H1 (cell line): ENCODE measurements around the gene RPUSD4. TPM values are rescaled to one million over a fixed set of nuclear protein-coding genes. Genes with fewer than 3 reads are reported as not detected.

Experiments
- CBX5 ChIP-seq: fragments of 300-800, 300-1000 bp; sonication (generic); IDR thresholded peaks from 2 replicates; pipeline ENCODE4 v1.7.1; 2016; ENCODE audit warnings: antibody characterized with exemption, low read length, low read depth
- JUND ChIP-seq: IDR thresholded peaks from 2 replicates; pipeline ENCODE4 v1.6.1; 2011; ENCODE audit warnings: mild to moderate bottlenecking, improper control_type of control experiment, low read length
- MAX ChIP-seq: IDR thresholded peaks from 2 replicates; pipeline ENCODE4 v1.6.1; 2012; ENCODE audit warnings: inconsistent platforms
- NRF1 ChIP-seq: IDR thresholded peaks from 2 replicates; pipeline ENCODE4 v1.6.1; 2011; ENCODE audit warnings: mild to moderate bottlenecking, low read depth, low read length, improper control_type of control experiment
- RXRA ChIP-seq: IDR thresholded peaks from 2 replicates; pipeline ENCODE4 v1.6.1; 2011; ENCODE audit warnings: low read depth, mild to moderate bottlenecking, low read length, moderate library complexity; ENCODE audit not compliant: insufficient read depth
- polyA plus RNA-seq, 7 experiments: library from polyadenylated mRNA; depleted of rRNA in 3 of 7; stranded (reverse) in 5 of 7; unstranded in 2 of 7; fragments of >200 nt in 5 of 7; fragments of 200-250 nt in 2 of 7; gene quantifications; 1 replicate in 5 of 7; 2 replicates in 1 of 7; 4 replicates in 1 of 7; pipeline versions ENCODE4 v1.2.1 to v1.2.3, GENCODE V29; 2011 to 2013; ENCODE audit warnings: missing spikeins in 2 of 7, mixed read lengths in 2 of 7
- total RNA-seq: library from RNA; stranded (reverse); fragmentation: NEBNext Ultra II Directional; extraction: Animal tissue kit (Norgen Biotek cat#: 25700); gene quantifications from 2 replicates; pipeline ENCODE4 v1.2.1, GENCODE V29; 2021

Gene RPUSD4
- total and polyA plus RNA-seq, 2 of the 8 experiments (the other 6 are each of a cell fraction or from before 2014, with no cell fraction given), result 36.1 to 50.7 TPM

- TF ChIP-seq CBX5, result no peak
- TF ChIP-seq RXRA, result no peak
- TF ChIP-seq JUND, result no peak
- TF ChIP-seq MAX, result no peak
- no peak for TF ChIP-seq NRF1
- TF ChIP-seq, all 59 proteins: peak for 0
Observed at GRCh38 chr11:126190792-126191191, 20.7 kb downstream of the RPUSD4 start (continued).
